Nephron progenitor cell (in vitro differentiated cells): ENCODE results near the gene MYBPC1.

Experiments used
- DNase-seq: peaks from one replicate; pipeline ENCODE4 v3.0.0; 2021
- H3K27ac Mint-ChIP-seq: 2 replicates; pipeline ENCODE4 v1.8.0; 2021; ENCODE audit warnings: mild to moderate bottlenecking, moderate library complexity, mixed read lengths
- H3K27me3 Mint-ChIP-seq: 2 replicates; pipeline ENCODE4 v1.8.0; 2021; ENCODE audit warnings: mild to moderate bottlenecking, low read depth, mixed read lengths; ENCODE audit not compliant: poor library complexity
- H3K36me3 Mint-ChIP-seq: 2 replicates; pipeline ENCODE4 v1.8.0; 2021; ENCODE audit warnings: low read depth, mixed read lengths
- H3K4me1 Mint-ChIP-seq: 2 replicates; pipeline ENCODE4 v1.8.0; 2021; ENCODE audit warnings: mixed read lengths
- H3K4me3 Mint-ChIP-seq: 2 replicates; pipeline ENCODE4 v1.8.0; 2021; ENCODE audit warnings: mild to moderate bottlenecking, moderate library complexity, mixed read lengths
- H3K9me3 Mint-ChIP-seq: 2 replicates; pipeline ENCODE4 v1.8.0; 2021; ENCODE audit warnings: mild to moderate bottlenecking, moderate library complexity, mixed read lengths
- TF ChIP-seq, protein P1 (sequence below): fragments of 200-600 bp; sonication (generic); IDR thresholded peaks from 2 replicates; pipeline ENCODE4 v1.5.0; 2021; ENCODE audit warnings: antibody characterized with exemption

Gene MYBPC1

DNA sequence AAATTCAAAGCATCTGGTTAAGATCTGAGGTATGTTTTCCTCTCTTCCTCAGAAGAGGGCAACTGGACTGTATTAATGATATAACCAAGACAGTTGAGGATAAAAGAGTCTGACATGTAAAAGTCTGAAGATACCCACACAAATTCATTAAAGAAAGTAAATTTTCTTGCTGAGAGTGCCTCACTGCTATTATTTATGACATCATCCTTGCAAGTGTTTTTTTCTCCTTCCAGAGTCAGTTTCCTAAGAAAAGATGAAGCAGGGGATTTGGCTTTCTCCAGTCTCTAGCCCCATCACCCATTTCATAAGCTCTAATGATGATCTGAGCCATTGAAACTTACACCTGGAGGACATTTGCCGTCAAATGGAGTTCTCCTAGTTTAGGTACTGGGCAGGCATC is 21.0 kb upstream of the MYBPC1 start:
- Mint-ChIP-seq H3K4me3 (no peak overlapping the region), H3K27ac (no peak overlapping the region), H3K4me1 (no peaks in the 10 kb centered on the region), H3K36me3 (no peaks in the 10 kb centered on the region), H3K27me3 (peaks cover 1% of the 10 kb centered on the region), H3K9me3 (no peaks in the 10 kb centered on the region)
- TF ChIP-seq, protein P1, sequence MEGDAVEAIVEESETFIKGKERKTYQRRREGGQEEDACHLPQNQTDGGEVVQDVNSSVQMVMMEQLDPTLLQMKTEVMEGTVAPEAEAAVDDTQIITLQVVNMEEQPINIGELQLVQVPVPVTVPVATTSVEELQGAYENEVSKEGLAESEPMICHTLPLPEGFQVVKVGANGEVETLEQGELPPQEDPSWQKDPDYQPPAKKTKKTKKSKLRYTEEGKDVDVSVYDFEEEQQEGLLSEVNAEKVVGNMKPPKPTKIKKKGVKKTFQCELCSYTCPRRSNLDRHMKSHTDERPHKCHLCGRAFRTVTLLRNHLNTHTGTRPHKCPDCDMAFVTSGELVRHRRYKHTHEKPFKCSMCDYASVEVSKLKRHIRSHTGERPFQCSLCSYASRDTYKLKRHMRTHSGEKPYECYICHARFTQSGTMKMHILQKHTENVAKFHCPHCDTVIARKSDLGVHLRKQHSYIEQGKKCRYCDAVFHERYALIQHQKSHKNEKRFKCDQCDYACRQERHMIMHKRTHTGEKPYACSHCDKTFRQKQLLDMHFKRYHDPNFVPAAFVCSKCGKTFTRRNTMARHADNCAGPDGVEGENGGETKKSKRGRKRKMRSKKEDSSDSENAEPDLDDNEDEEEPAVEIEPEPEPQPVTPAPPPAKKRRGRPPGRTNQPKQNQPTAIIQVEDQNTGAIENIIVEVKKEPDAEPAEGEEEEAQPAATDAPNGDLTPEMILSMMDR, result no peak
- no peak for DNase-seq

DNA sequence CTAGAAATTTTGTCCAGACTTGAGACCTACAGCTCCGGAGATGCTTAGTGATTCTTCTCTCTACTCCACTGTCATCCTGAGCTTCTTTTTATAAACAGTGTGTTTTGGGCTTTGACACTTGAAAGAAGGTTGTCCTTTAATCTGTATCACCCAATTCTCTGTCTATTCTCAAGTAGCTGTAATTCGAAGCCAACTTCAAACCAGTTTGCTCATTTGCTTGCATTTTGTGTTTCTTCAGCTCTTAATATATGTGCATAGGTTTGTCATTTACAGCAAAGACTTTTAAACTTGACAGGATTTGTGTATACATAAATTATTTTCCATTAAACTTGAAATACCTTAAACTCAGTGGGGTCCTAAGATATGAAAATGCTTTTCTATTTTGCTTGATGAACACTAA is 16.4 kb upstream of the MYBPC1 start:
- no peaks in the 10 kb centered on the region for H3K4me1 Mint-ChIP-seq
- H3K27me3 Mint-ChIP-seq, result peaks cover 9% of the 10 kb centered on the region
- H3K4me3 Mint-ChIP-seq, result no peak overlapping the region
- H3K27ac Mint-ChIP-seq, result no peak overlapping the region
- no peak for DNase-seq
- H3K36me3 Mint-ChIP-seq, result no peaks in the 10 kb centered on the region
- no peaks in the 10 kb centered on the region for H3K9me3 Mint-ChIP-seq
- TF ChIP-seq, protein P1, result no peak

DNA sequence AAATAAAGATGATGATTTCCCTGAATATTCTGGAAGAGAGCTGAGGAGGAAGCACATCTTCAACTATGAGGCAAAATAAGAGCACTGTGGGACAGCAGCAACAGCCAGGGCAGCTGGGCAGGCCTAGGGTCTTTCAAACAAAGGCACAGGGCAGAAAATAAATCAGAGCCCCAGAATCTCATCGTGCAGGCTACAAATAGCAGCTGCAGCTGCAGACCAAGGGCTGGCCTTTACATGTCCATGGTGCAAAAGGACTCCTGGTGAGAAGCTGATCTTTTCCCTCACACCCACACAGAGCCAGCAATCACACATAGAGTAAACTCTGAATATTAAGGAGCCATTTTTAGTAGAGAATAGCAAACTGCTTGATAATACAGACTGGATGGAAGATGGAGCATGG is 13.6 kb upstream of the MYBPC1 start:
- Mint-ChIP-seq H3K36me3 (no peaks in the 10 kb centered on the region), H3K27ac (no peak overlapping the region)
- no peak for DNase-seq

DNA sequence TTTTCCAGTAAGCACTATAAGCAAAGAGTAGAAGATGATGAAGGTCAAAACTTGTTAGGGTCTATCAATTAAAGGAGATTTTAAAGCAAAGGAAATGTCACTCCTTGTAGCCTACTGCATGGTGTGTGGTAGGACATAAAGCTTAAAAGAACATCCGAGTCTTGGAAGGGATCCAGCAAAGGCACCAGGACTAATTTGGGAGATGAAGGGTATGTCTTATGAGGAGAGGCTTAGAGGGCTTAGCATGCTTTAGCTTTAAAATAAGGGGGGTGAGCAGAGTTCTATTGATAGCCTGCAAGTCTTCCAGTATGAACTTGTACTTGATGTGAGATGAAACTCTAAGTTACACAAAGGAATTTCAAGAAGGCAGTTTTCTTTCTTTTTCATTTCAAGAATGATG is 11.8 kb upstream of the MYBPC1 start:
- Mint-ChIP-seq H3K27ac (no peak overlapping the region), H3K27me3 (peaks cover 9% of the 10 kb centered on the region), H3K36me3 (no peaks in the 10 kb centered on the region), H3K9me3 (no peaks in the 10 kb centered on the region), H3K4me1 (no peaks in the 10 kb centered on the region), H3K4me3 (no peak overlapping the region)
- TF ChIP-seq, protein P1, result no peak
- DNase-seq, result no peak

More for the DNA sequence above, 13.6 kb upstream of the MYBPC1 start:
- H3K27me3 Mint-ChIP-seq, result peaks cover 9% of the 10 kb centered on the region
- TF ChIP-seq, protein P1, result no peak
- no peaks in the 10 kb centered on the region for H3K4me1 Mint-ChIP-seq
- H3K9me3 Mint-ChIP-seq, result no peaks in the 10 kb centered on the region
- H3K4me3 Mint-ChIP-seq, result no peak overlapping the region

DNA sequence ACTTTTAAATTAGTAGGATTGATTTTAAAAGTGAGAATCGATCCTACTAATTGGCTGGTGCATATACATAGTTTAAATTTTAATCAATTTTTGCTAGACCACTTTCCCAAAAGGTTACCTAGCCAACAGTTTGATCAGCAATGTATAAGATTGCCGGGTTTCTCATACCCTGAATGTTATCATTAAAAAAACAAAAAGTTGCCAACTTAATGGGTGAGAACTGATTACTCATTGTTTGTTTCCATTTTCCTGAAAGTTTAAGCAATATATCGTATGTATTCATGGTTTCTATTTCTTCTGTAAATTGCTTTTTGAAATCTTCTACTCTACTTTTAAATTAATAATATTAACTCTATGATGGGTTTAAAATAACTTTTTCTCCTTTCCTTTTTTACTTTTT is 4.4 kb upstream of the MYBPC1 start:
- Mint-ChIP-seq H3K36me3 (no peaks in the 10 kb centered on the region), H3K27ac (no peak overlapping the region), H3K9me3 (no peaks in the 10 kb centered on the region), H3K27me3 (peaks cover 10% of the 10 kb centered on the region), H3K4me1 (peaks cover 7% of the 10 kb centered on the region), H3K4me3 (no peak overlapping the region)
- TF ChIP-seq, protein P1, result no peak
- no peak for DNase-seq

DNA sequence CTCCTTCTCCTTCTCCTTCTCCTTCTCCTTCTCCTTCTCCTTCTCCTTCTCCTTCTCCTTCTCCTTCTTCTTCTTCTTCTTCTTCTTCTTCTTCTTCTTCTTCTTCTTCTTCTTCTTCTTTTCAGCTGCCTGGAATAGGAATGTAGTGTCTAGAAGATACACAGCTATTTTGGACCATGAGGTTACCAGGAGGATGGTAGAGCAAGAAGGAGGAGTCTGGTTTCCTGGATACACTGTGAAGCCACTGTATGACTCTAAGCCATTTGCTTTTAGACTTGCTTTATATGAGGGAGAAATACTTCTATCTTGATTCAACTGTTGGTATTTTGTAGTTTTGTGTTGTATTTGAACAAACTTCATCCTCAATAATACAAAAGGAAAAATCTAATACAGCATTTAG is 3.0 kb upstream of the MYBPC1 start:
- no peak for DNase-seq
- Mint-ChIP-seq H3K27ac (no peak overlapping the region), H3K4me3 (no peak overlapping the region), H3K9me3 (no peaks in the 10 kb centered on the region), H3K36me3 (no peaks in the 10 kb centered on the region), H3K27me3 (peaks cover 10% of the 10 kb centered on the region), H3K4me1 (peaks cover 7% of the 10 kb centered on the region)
- TF ChIP-seq, protein P1, result no peak
